Gastroesophageal sphincter (tissue), 4 donors: Measurements from ENCODE around the gene PDZRN4. TPM values are rescaled to one million over a fixed set of nuclear protein-coding genes. Genes with fewer than 3 reads are reported as not detected.

Experiments used
- ATAC-seq: fragments of 150-250 bp; one replicate; pipeline ENCODE4 v1.9.1; 2016; ENCODE audit warnings: mild to moderate bottlenecking, moderate library complexity
- H3K27ac ChIP-seq, 4 donors: fragments of 200-600 bp; sonication (generic) in 3 of 4; 1 replicate in 3 of 4; 2 replicates in 1 of 4; pipeline ENCODE4 v1.5.1; 2016 to 2019
- H3K27me3 ChIP-seq: fragments of 200-600 bp; sonication (generic); one replicate; pipeline ENCODE4 v1.5.1; 2019
- H3K36me3 ChIP-seq, 2 donors: fragments of 200-600 bp; sonication (generic); one replicate each; pipeline ENCODE4 v1.5.1; 2019; ENCODE audit warnings: control low read depth in 1 of 2
- H3K4me1 ChIP-seq, 3 donors: fragments of 200-600 bp; sonication (generic); 1 replicate in 2 of 3; 2 replicates in 1 of 3; pipeline ENCODE4 v1.5.1; 2016 to 2019; ENCODE audit warnings: control low read depth in 2 of 3
- H3K4me3 ChIP-seq, 2 donors: fragments of 200-600 bp; sonication (generic); one replicate each; pipeline ENCODE4 v1.5.1; 2019; ENCODE audit warnings: mild to moderate bottlenecking in 1 of 2, moderate library complexity in 1 of 2
- H3K9me3 ChIP-seq, 3 donors: fragments of 200-600 bp; sonication (generic); one replicate each; pipeline ENCODE4 v1.5.1; 2017 to 2019; ENCODE audit warnings: control low read depth in 2 of 3
- EP300 ChIP-seq: sonication (generic); formaldehyde crosslinking; IDR thresholded peaks from one replicate; pipeline ENCODE4 v1.6.1; 2017; ENCODE audit warnings: antibody characterized with exemption, mild to moderate bottlenecking
- POLR2A ChIP-seq, 2 donors: fragments of 450-650 bp; IDR thresholded peaks; one replicate each; pipeline ENCODE4 v1.6.1; 2017; ENCODE audit warnings: antibody characterized with exemption in 2 of 2, mild to moderate bottlenecking in 2 of 2, moderate library complexity in 1 of 2
- POLR2AphosphoS5 ChIP-seq: sonication (generic); formaldehyde crosslinking; IDR thresholded peaks from one replicate; pipeline ENCODE4 v1.6.1; 2017; ENCODE audit warnings: antibody characterized with exemption
- WGBS, 2 donors: methylation state at CpG; one replicate each; pipeline ENCODE4 v1.1.5; 2018; ENCODE audit warnings: low coverage in 1 of 2; 5-methylcytosine and 5-hydroxymethylcytosine counted together
- total RNA-seq, 4 donors: library from RNA; depleted of rRNA; stranded (reverse); fragments of >200 nt; gene quantifications; one replicate each; pipeline ENCODE4 v1.1.0, GENCODE V29; 2016
- TF ChIP-seq, protein P1 (sequence below), 4 experiments: fragments of 200-600 bp in 2 of 4; fragments of 450-650 bp in 2 of 4; sonication (generic) in 1 of 4; IDR thresholded peaks; one replicate each; pipeline ENCODE4 v1.5.1; 2017 to 2019; ENCODE audit warnings: antibody characterized with exemption in 4 of 4, mild to moderate bottlenecking in 2 of 4, moderate library complexity in 2 of 4

The PDZRN4 gene
- total RNA-seq, 4 donors from 2014 or later, result 32.0 to 87.8 (median 50.8) TPM

GRCh38 chr12:41520869-41521268, 332.7 kb downstream of the PDZRN4 start:
- ATAC-seq, result no peak
- TF ChIP-seq POLR2A (IDR thresholded peaks at IDR 0.05), result no peak
- TF ChIP-seq EP300, result no peak
- TF ChIP-seq, protein P1, sequence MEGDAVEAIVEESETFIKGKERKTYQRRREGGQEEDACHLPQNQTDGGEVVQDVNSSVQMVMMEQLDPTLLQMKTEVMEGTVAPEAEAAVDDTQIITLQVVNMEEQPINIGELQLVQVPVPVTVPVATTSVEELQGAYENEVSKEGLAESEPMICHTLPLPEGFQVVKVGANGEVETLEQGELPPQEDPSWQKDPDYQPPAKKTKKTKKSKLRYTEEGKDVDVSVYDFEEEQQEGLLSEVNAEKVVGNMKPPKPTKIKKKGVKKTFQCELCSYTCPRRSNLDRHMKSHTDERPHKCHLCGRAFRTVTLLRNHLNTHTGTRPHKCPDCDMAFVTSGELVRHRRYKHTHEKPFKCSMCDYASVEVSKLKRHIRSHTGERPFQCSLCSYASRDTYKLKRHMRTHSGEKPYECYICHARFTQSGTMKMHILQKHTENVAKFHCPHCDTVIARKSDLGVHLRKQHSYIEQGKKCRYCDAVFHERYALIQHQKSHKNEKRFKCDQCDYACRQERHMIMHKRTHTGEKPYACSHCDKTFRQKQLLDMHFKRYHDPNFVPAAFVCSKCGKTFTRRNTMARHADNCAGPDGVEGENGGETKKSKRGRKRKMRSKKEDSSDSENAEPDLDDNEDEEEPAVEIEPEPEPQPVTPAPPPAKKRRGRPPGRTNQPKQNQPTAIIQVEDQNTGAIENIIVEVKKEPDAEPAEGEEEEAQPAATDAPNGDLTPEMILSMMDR (IDR thresholded peaks at IDR 0.05), result no peak
- TF ChIP-seq POLR2AphosphoS5, result no peak
- Histone ChIP-seq H3K4me3 (no peak overlapping the region), H3K4me1 (peaks cover 0 to 15% (median 3%) of the 10 kb centered on the region in 3 donors), H3K27ac (peak overlapping the region in 1 of 4 donors; percentile 58), H3K9me3 (no peaks in the 10 kb centered on the region), H3K27me3 (no peaks in the 10 kb centered on the region), H3K36me3 (no peaks in the 10 kb centered on the region)
- WGBS, 2 donors, result 73 to 91% methylated on average over 3 of the region's 3 CpGs

GRCh38 chr12:41521872-41522379, 333.8 kb downstream of the PDZRN4 start:
- Histone ChIP-seq H3K27me3 (no peaks in the 10 kb centered on the region), H3K27ac (peak overlapping the region; percentile 22 to 58 (median 38)), H3K9me3 (no peaks in the 10 kb centered on the region), H3K4me3 (no peak overlapping the region), H3K36me3 (no peaks in the 10 kb centered on the region), H3K4me1 (peaks cover 0 to 15% (median 3%) of the 10 kb centered on the region in 3 donors)
- 0 to 11% methylated on average over 1 of the region's 1 CpG for WGBS, 2 donors
- peak; percentile 60 for TF ChIP-seq POLR2AphosphoS5
- TF ChIP-seq POLR2A (IDR thresholded peaks at IDR 0.05), result no peak
- TF ChIP-seq, protein P1 (IDR thresholded peaks at IDR 0.05), result no peak
- peak; percentile 71 for ATAC-seq

- no peak for ATAC-seq
- H3K4me3 ChIP-seq, result no peak overlapping the region
- no peaks in the 10 kb centered on the region for H3K36me3 ChIP-seq
- H3K9me3 ChIP-seq, result no peaks in the 10 kb centered on the region
- no peak for TF ChIP-seq POLR2AphosphoS5
- TF ChIP-seq, protein P1 (IDR thresholded peaks at IDR 0.05), result no peak
- no peak for TF ChIP-seq EP300
- TF ChIP-seq POLR2A (IDR thresholded peaks at IDR 0.05), result no peak
- 93 to 100% methylated on average over 2 of the region's 2 CpGs for WGBS, 2 donors
- no peaks in the 10 kb centered on the region for H3K27me3 ChIP-seq
- no peak overlapping the region for H3K27ac ChIP-seq
- peaks cover 0 to 14% (median 0%) of the 10 kb centered on the region in 3 donors for H3K4me1 ChIP-seq
Observed at GRCh38 chr12:41527062-41527461, 338.9 kb downstream of the PDZRN4 start.

- H3K9me3 ChIP-seq, result no peaks in the 10 kb centered on the region
- peaks cover 0 to 10% (median 0%) of the 10 kb centered on the region in 3 donors for H3K4me1 ChIP-seq
- H3K27me3 ChIP-seq, result no peaks in the 10 kb centered on the region
- TF ChIP-seq EP300 (no peak), POLR2AphosphoS5 (no peak), POLR2A (IDR thresholded peaks at IDR 0.05) (no peak)
- TF ChIP-seq, protein P1 (IDR thresholded peaks at IDR 0.05), result no peak
- ATAC-seq, result no peak
- H3K27ac ChIP-seq, result no peak overlapping the region
- no peaks in the 10 kb centered on the region for H3K36me3 ChIP-seq
- WGBS, 2 donors, result 75 to 79% methylated on average over 4 of the region's 4 CpGs
- H3K4me3 ChIP-seq, result no peak overlapping the region
Observed at GRCh38 chr12:41527534-41528116, 339.5 kb downstream of the PDZRN4 start.

DNA sequence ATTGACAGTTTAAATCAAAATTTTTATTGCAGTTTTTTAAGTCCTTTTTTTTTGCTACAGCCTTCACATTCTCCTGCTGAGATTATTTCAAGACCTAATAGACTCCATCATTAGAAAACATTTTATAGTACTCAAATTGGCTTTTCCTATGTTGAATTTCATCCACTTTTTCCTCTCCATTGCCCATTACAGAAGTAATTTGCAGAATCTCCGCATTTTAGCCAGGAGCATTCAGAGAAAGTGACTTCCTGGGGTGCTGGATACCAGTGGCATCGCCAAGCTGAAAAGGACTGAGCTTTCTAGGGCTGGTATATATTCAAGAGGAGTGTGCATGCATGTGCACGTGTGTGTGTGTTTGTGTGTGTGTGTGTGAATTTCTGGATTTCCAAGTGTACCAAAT, 340.8 kb downstream of the PDZRN4 start:
- Histone ChIP-seq H3K27me3 (no peaks in the 10 kb centered on the region), H3K4me3 (no peak overlapping the region), H3K36me3 (no peaks in the 10 kb centered on the region), H3K4me1 (peaks cover 0 to 10% (median 0%) of the 10 kb centered on the region in 3 donors), H3K27ac (no peak overlapping the region), H3K9me3 (no peaks in the 10 kb centered on the region)
- no peak for ATAC-seq
- TF ChIP-seq POLR2A (IDR thresholded peaks at IDR 0.05) (no peak), POLR2AphosphoS5 (no peak)
- TF ChIP-seq, protein P1 (IDR thresholded peaks at IDR 0.05), result no peak
- WGBS, 2 donors, result 84 to 94% methylated on average over 2 to 3 of the region's 3 CpGs
